Testis (tissue), 5 donors: ENCODE results near the gene CRLF1. TPM values are rescaled to one million over a fixed set of nuclear protein-coding genes. Genes with fewer than 3 reads are reported as not detected.

Experiments used
- DNase-seq: peaks from one replicate; pipeline ENCODE4 v3.0.0-alpha.2; 2019
- H3K27ac ChIP-seq, 2 donors: fragments of 200-600 bp; sonication (generic); one replicate each; pipeline ENCODE4 v1.5.1; 2019
- H3K27me3 ChIP-seq: fragments of 200-600 bp; sonication (generic); one replicate; pipeline ENCODE4 v1.5.1; 2019
- H3K36me3 ChIP-seq: fragments of 200-600 bp; sonication (generic); one replicate; pipeline ENCODE4 v1.5.1; 2017; ENCODE audit warnings: low read depth; ENCODE audit errors: missing control alignments
- H3K4me1 ChIP-seq: fragments of 200-600 bp; sonication (generic); one replicate; pipeline ENCODE4 v1.5.1; 2019
- H3K4me3 ChIP-seq, 2 donors: fragments of 200-600 bp; sonication (generic); one replicate each; pipeline ENCODE4 v1.5.1; 2017 to 2019
- H3K9me3 ChIP-seq: fragments of 200-600 bp; sonication (generic); one replicate; pipeline ENCODE4 v1.5.1; 2017
- POLR2A ChIP-seq: fragments of 450-650 bp; IDR thresholded peaks from one replicate; pipeline ENCODE4 v1.6.1; 2017; ENCODE audit warnings: antibody characterized with exemption, mild to moderate bottlenecking, moderate library complexity
- WGBS, 2 donors: methylation state at CpG; one replicate each; pipeline ENCODE4 v1.1.5; 2018; 5-methylcytosine and 5-hydroxymethylcytosine counted together
- intact Hi-C: fragments of 100-400 bp; cut with DNase I; formaldehyde crosslinking; loops from one replicate; pipeline ENCODE4 v1.15.1; 2023; ENCODE audit warnings: low total_unique reads
- long read RNA-seq, 2 donors: transcript quantifications; one replicate each; lab custom pipeline, GENCODE V29; 2026
- polyA plus RNA-seq: library from polyadenylated mRNA; stranded (reverse); fragments of 350-450 nt; fragmentation: Illumina TruSeq; extraction: RNeasy Lipid Tissue Mini Kit (QIAGEN cat#74804); gene quantifications from one replicate; pipeline ENCODE4 v1.2.3, GENCODE V29; 2014; ENCODE audit warnings: low read depth, low replicate concordance; ENCODE audit not compliant: insufficient read depth
- total RNA-seq, 2 donors: library from RNA; depleted of rRNA; stranded (reverse); fragments of >200 nt; gene quantifications; one replicate each; pipeline ENCODE4 v1.2.3, GENCODE V29; 2016
- TF ChIP-seq, protein P1 (sequence below), 3 experiments: fragments of 450-650 bp in 2 of 3; fragments of 200-600 bp in 1 of 3; sonication (generic) in 1 of 3; IDR thresholded peaks; one replicate each; pipeline ENCODE4 v1.5.1; 2016 to 2019; ENCODE audit warnings: antibody characterized with exemption in 3 of 3, mild to moderate bottlenecking in 2 of 3, moderate library complexity in 1 of 3

Gene CRLF1, protein sequence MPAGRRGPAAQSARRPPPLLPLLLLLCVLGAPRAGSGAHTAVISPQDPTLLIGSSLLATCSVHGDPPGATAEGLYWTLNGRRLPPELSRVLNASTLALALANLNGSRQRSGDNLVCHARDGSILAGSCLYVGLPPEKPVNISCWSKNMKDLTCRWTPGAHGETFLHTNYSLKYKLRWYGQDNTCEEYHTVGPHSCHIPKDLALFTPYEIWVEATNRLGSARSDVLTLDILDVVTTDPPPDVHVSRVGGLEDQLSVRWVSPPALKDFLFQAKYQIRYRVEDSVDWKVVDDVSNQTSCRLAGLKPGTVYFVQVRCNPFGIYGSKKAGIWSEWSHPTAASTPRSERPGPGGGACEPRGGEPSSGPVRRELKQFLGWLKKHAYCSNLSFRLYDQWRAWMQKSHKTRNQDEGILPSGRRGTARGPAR
- total RNA-seq (1 to 10 TPM; 4.3 to 5.3 TPM), polyA plus RNA-seq (8.7 TPM)
- long read RNA-seq, donor 1, partial matches to known transcripts, result 0 of 1 reads
- long read RNA-seq, donor 1, other reads (novel, unspliced or antisense), result 0 of 1 reads
- long read RNA-seq, donor 2, result 0 reads

DNA sequence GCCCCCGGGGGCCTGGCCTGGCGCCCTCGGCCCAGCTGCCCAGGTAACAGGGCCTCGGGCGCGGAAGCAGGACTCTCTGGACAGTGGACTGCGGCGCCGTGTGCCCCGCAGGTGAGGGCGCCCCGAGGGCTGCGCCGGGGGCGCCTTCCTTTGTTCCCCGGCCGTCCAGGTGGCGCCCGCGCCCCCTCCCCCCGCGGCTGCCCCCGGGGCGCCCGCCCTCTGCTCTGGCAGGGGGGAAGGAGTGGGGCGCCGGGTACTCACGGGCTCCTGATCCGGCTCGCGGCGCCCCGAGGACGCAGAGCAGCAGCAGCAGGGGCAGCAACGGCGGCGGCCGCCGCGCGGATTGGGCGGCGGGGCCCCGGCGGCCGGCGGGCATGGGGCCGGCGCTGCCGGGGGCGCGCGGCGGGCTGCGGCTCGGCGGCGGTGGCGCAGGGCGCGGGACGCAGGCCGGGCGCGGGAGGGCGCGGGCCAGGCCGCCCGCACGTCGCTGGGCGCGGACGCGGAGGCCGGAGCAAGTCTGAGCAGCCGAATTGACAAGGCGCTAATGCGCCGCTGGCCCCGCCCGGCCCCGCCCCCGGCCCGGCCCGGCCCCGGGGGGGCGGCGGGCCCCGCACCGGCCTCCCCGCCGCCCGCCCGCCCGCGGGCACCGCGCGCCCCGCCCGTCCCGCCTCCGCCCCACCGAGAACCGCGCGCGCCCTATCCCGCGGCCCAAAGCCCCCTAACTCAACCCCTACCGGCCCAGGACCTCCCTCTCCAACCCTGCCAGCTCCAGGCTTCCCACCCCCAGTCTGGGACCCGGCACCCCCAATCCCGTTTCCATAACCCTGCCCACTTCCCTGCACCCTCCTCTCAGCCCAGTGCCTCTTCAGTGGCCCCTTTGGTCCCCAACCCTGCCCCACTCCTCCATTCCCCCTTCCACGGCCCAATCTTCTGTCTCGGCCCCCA is at the start of gene CRLF1:
TSS of gene CRLF1 (minus strand) at position 519 of the 945 bp plus-strand sequence. CDS start at position 376, 143 bp downstream.
- TF ChIP-seq, protein P1, sequence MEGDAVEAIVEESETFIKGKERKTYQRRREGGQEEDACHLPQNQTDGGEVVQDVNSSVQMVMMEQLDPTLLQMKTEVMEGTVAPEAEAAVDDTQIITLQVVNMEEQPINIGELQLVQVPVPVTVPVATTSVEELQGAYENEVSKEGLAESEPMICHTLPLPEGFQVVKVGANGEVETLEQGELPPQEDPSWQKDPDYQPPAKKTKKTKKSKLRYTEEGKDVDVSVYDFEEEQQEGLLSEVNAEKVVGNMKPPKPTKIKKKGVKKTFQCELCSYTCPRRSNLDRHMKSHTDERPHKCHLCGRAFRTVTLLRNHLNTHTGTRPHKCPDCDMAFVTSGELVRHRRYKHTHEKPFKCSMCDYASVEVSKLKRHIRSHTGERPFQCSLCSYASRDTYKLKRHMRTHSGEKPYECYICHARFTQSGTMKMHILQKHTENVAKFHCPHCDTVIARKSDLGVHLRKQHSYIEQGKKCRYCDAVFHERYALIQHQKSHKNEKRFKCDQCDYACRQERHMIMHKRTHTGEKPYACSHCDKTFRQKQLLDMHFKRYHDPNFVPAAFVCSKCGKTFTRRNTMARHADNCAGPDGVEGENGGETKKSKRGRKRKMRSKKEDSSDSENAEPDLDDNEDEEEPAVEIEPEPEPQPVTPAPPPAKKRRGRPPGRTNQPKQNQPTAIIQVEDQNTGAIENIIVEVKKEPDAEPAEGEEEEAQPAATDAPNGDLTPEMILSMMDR (IDR thresholded peaks at IDR 0.05), result no peak
- no peak for TF ChIP-seq POLR2A
- no peak within 1 kb of the TSS for H3K27ac ChIP-seq
- peaks cover 11% of the 10 kb centered on the region for H3K4me1 ChIP-seq
- no peaks in the 10 kb centered on the region for H3K36me3 ChIP-seq
- intact Hi-C loops, result no loop called here
- peak within 1 kb of the TSS; percentile 6 to 36 for H3K4me3 ChIP-seq
- WGBS, 2 donors, result 0 to 1% methylated on average over 7 to 34 of the region's 116 CpGs
- H3K27me3 ChIP-seq, result no peaks in the 10 kb centered on the region
- H3K9me3 ChIP-seq, result no peaks in the 10 kb centered on the region
- DNase-seq, result no peak

DNA sequence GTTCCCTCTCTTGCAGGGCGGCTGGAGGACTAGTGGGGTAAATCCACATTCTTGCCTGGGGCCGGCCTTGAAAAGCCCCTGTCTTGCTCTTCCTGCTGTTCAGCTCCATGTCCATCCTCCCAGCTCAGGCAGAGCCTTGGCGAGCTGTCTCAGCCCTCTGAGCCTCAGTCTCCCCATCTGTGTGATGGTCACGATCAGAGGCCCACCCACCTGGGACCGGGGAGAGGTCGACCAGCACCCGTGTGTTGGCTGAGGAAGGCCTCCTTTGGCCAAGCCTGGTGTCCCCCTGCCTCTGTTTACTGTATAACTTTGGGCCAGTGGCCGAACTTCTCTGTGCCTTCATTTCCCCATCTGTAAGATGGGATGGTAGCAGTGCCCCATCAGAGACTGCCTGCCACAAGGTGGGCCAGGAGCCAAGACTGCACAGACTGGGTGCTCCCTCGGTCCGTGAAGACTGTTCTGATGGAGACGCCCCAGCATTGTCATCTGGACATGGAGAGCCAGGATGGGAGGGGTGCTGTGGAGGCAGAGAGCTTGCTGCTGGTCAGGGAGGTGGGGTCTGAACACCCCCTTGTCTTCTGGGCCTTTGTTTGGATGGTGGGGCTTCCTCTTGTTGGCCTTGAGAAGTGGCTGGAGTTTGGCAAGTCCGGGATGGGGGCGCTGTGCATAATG is 48.7 kb upstream of the CRLF1 start:
- intact Hi-C loops, result no loop called here
- DNase-seq, result no peak
- H3K27ac ChIP-seq, result peak overlapping the region in 1 of 2 donors; percentile 50
- peaks cover 54% of the 10 kb centered on the region for H3K4me1 ChIP-seq
- no peaks in the 10 kb centered on the region for H3K27me3 ChIP-seq
- no peaks in the 10 kb centered on the region for H3K36me3 ChIP-seq
- no peak overlapping the region for H3K4me3 ChIP-seq
- no peaks in the 10 kb centered on the region for H3K9me3 ChIP-seq
- WGBS, 2 donors, result 87 to 89% methylated on average over 10 to 13 of the region's 13 CpGs
- TF ChIP-seq POLR2A, result no peak
- TF ChIP-seq, protein P1 (IDR thresholded peaks at IDR 0.05), result no peak

DNA sequence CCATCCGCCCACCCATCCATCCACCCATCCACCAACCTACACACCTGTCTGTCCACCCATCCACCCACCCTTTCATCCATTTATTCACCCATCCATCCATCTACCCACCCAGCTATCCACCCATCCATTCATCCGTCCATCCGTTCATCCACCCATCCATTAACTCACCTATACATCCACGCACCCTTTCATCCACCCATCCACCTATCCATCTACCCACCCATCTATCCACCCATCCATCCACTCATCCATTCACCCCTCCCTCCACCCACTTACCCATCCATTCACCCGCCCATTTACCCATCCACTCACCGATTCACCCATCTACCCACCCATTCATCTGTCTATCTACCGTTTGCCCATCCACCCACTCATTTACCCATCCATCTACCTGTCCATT is 47.9 kb upstream of the CRLF1 start:
- intact Hi-C loops, result no loop called here
- no peaks in the 10 kb centered on the region for H3K9me3 ChIP-seq
- H3K27me3 ChIP-seq, result no peaks in the 10 kb centered on the region
- H3K4me3 ChIP-seq, result no peak overlapping the region
- H3K27ac ChIP-seq, result no peak overlapping the region
- TF ChIP-seq POLR2A, result no peak
- TF ChIP-seq, protein P1 (IDR thresholded peaks at IDR 0.05), result no peak
- 95 to 97% methylated on average over 7 of the region's 7 CpGs for WGBS, 2 donors
- H3K36me3 ChIP-seq, result no peaks in the 10 kb centered on the region
- no peak for DNase-seq
- H3K4me1 ChIP-seq, result peaks cover 54% of the 10 kb centered on the region

DNA sequence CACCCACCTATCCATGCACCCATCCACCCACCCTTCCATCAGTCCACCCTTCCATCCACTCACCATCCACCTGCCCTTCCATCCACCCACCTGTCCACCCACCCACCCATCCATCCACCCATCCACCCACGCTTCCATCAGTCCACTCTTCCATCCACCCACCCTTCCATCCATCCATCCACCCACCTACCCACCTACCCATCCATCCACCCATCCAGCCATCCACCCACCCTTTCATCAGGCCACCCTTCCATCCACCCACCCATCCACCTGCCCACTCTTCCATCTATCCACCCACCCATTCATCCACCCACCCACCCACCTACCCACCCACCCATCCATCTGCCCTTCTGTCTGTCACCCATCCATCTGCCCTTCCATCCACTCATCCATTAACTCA is 47.3 kb upstream of the CRLF1 start:
- TF ChIP-seq, protein P1 (IDR thresholded peaks at IDR 0.05), result no peak
- no peak for TF ChIP-seq POLR2A
- peaks cover 54% of the 10 kb centered on the region for H3K4me1 ChIP-seq
- H3K4me3 ChIP-seq, result no peak overlapping the region
- no peak overlapping the region for H3K27ac ChIP-seq
- no peaks in the 10 kb centered on the region for H3K36me3 ChIP-seq
- H3K27me3 ChIP-seq, result no peaks in the 10 kb centered on the region
- H3K9me3 ChIP-seq, result no peaks in the 10 kb centered on the region
- intact Hi-C loops, result no loop called here
- DNase-seq, result no peak
- WGBS, 2 donors, result 95% methylated on average over 1 of the region's 1 CpG
